DMS153 treated with DMSO at 0.1 percent for 48 hours (cell line): ENCODE measurements around the gene E2F3.

Experiments
- DNase-seq: peaks from one replicate; lab custom pipeline; 2025; ENCODE audit not compliant: unreplicated experiment; lab: John Stamatoyannopoulos, UW

The E2F3 gene

DNA sequence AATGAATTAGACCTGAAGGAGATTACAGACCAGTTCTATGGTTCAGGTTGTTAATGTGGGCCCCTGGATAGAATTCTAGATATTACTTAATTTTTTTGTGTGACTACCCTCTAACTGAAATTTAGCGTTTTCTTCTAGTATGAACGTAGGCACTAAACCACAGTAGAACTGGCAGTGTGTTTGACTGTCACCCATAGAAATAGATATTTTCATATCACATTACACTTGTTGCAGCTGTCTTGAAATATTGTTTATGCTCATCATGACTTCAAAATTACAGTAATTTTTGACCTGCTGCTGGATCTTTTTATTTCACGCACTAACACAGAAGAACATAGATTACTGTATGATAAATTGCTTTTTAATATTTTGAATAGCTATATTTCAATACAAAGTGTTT lies 31.6 kb downstream of the E2F3 start:
- no peak for DNase-seq

DNA sequence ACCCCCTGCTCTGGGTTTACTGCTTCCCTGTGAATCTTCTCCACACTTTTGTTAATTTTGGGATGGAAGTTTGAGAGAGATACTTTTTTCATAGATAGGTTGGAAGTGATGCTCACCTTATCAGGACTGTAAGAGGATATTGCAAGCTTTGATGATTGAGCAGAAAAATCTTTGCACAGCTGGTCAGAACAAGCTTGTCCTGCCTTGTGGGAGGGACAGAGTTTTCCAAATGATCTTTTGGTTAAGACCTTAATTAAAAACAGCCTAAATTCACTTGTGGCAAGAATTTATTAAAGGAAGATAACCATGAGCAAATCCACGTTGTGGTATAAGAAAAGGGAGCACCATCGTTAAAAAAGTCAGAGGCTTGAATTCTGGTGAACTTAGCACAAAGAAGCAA lies 32.2 kb downstream of the E2F3 start:
- DNase-seq = no peak

DNA sequence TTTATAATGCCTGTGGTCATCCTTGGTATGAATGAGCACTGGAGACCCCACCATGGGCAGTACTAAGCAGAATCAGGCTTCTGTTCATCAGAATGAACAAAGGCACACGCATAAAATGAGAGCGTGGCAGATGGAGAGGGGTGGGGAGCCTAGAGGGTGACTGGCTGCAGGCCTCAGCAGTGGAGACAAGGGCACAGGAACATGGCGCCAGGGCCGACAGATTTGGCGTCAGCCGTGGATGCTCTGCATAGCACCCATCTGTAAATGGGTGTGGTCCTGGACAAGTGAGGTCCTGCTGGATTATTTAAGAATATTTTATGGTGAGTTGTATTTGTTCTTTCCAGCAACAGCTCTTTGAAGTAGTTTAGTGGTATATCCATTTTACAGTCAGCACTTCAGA lies 33.1 kb downstream of the E2F3 start:
- no peak for DNase-seq

- no peak for DNase-seq
These were observed 35.0 kb downstream of the E2F3 start for GRCh38 chr6:20436719-20437118.

DNA sequence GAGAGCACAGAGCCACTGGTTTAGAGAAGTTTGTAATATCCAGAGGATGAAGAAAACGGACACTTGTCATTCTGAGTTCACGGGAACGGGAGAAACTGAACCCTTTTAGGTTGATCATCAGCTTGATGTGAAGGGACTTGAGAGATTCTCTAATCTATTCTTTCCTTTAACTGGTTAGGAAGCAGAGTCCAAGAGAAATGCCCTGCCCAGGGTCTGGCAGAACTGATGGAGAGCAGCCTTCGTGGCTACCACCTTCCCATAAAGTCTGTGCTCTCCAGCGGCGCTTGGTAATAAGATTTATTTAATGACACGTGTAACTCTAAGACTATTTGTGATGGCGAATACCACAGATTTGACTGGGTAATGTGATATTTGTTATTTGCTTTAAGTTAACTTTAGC lies 36.0 kb downstream of the E2F3 start:
- no peak for DNase-seq

GRCh38 chr6:20438462-20439070 lies 36.9 kb downstream of the E2F3 start:
- no peak for DNase-seq

GRCh38 chr6:20439558-20439957 lies 37.9 kb downstream of the E2F3 start:
- no peak for DNase-seq

GRCh38 chr6:20440296-20440695 lies 38.6 kb downstream of the E2F3 start:
- DNase-seq = no peak

DNA sequence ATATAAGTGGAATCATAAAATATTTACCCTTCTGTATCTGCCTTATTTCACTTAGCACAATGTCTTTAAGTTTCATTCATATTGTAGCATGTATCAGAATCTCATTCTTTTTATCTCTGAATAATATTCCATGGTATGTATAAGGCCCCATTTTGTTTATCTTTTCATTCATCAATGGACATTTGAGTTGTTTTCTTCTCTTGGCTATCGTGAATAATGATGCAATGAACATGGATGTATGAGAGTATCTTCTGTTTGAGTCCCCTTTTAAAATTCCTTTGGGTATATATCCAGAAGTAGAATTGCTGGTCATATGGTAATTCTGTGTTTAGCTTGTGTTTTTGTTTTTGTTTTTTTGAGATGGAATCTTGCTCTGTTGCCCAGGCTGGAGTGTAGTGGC lies 39.6 kb downstream of the E2F3 start:
- no peak for DNase-seq

DNA sequence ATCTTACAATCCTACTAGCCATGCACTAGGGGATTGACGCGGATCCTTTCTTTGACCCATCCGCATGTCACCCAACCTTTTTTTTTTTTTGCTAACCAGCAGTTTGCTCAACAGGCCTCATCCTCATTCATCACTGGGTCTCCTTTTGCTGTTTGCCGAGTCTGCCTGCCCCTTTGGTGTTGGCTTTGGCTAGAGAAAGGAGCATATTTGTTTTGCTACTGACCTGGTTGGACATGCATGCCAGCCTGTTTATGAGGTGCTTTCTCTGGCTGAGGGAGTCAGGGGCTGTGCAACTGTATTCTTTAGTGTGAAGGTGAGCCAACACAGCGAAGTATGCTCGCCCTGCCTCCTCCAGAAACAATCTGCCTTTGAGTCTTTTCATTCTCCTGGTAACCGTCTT lies 40.2 kb downstream of the E2F3 start:
- DNase-seq = no peak

GRCh38 chr6:20444786-20445271 lies 43.1 kb downstream of the E2F3 start:
- no peak for DNase-seq

DNA sequence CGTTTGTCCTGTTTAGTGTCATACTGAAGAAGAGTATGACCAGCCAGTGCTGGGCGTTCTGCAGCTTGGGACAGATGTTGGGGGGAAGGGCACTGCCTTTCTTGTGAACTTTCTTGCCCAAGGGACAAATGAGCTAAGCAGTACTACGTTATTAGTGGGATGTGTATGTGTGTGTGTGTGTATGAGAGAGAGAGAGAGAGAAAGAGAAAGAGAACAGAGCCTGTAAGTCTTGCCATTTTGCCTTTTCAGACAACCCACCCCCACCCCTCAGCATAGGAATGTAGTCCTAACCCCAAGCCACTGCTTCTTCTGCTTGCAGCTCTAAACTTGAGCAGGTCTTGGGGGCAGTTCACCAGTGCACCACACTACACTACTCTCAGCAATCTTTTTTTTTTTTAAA lies 45.5 kb downstream of the E2F3 start:
- no peak for DNase-seq

DNA sequence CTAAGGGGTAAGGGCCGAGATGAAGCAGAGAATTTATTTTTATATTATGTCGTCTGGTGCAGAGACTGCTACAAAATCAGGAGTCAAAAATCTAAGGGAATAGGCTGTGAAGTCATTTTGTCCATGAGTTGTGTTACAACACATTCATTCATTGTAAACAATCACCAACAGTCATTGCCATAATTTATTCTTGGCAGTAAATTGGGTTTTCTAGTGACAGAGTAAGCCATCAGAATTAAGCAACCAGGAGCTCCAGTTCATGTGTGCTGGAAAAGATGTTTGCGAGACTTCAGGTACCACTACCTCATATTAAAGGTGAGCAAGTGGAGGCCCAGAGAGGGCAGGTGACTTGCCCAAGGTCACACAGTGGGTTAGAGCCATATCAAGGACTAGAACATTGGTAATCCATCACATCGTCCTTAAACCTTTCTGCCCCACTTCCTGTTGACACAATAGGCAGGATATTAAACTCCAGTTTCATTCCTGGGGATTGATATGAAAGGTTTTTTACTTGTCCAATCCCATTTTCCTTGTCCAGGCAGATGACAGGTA lies 46.0 kb downstream of the E2F3 start:
- no peak for DNase-seq

- DNase-seq = no peak
These were observed 47.1 kb downstream of the E2F3 start for GRCh38 chr6:20448828-20449227.

DNA sequence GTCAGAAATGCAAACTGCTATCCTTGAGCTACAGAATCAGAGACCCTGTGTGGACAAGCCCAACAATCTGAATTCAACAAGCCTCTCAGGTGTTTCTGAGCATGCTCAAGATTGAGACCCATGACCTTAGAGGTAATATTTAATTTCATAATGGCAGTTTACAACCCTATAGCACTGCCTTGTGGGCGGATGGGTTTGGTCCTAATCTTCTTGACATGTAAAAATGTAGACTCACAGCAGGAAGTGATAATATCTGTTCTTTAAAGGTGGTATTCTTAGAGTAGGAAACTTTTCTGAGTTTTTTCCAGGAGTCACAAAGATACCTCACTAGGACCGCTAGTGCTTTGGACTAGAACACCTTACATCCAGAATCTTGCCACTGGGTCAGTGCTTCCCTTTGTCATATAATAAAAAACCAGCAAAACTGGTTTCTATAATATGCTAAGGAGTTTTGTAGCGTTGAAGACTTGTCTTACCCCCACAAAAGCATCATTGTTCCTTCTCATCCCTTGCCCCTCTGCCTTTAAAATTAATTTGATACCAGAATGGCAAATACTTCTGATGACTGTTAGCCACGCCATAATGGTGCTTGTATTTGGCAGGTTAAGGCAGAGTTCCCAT lies 52.6 kb downstream of the E2F3 start:
- no peak for DNase-seq

DNA sequence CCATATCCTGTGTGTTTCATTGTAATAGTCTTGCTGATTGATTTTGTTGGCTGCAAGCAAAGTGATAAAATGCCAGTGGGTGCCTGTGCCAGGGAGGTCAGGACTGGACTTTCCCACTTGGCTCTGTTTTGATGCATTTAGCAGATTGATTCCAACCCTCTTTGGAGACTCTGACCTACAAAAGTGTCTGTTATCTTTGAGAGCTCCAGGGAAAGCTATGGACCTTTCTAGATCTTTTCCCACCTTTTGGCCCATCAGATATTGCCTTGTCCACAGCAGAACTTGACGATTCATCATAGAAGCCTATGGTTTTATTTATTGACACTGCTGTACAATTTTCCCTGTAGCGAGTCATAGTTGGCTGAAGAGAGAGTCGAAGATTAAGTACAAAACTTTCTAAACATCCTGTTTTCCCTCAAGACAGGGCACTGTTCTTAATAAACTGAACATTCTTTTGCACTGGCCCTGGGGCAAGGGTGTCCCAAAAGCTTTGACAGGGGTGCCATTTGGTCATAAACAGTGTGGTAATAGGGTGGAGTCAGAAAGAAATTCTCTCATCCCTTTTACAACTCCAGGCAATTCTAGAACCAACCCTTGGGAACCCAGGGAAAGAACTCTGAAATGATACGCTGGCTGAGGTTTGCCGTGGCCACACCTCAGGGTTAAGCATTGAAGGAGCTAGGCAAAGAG lies 53.7 kb downstream of the E2F3 start:
- no peak for DNase-seq

DNA sequence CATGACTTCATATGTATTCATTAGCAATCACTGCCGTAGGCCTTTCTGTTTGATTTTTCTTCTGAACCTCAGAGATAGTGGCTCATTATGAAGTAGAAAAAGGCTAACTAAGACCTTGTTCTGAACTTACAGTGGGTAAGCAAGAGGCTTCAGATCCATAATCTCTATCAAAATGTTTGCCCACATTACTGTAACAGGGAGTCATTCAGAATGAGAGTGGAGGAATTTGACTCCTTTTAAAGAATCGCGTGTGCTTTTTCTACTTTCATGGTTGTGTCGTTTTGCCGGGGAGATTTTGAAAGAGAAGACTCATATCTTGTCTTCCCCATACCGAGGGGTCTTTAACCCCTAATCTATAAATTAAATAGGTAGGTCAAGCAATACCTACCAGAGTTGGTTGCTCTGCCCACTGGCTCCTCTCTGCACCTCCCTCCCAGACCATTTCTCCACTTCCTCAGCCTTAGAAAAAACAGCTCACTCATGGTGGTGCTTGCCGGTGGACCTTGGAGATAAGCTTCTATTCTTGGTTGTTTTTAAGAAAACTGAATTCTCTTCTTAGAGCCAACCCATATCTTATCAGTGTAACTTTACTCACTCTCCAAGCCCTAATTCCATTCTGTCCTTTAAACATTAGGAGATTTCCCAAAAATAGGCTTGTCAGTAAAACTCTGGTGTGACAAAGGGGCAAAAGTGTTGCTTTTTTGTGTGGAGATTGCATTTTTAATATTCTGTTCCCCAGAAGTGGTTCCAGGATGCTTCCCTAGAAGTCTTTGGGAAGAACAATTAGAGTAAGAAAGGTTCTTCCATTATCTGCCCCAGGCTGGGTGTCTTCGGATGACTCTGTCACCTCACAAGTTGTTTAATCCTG lies 56.6 kb downstream of the E2F3 start:
- no peak for DNase-seq

GRCh38 chr6:20459682-20460081 lies 58.0 kb downstream of the E2F3 start:
- no peak for DNase-seq

- no peak for DNase-seq
These were observed 59.9 kb downstream of the E2F3 start for GRCh38 chr6:20461576-20461975.

GRCh38 chr6:20463396-20463795 lies 61.7 kb downstream of the E2F3 start:
- no peak for DNase-seq

- DNase-seq = no peak
These were observed 62.4 kb downstream of the E2F3 start for GRCh38 chr6:20464041-20464440.
